ENCODE measurements around the gene BORCS6. TPM values are rescaled to one million over a fixed set of nuclear protein-coding genes. Genes with fewer than 3 reads are reported as not detected.

The BORCS6 gene
- total RNA-seq = 7.0 and 9.7 TPM in 2 replicates

GRCh38 chr17:8189711-8190477 lies at the start of gene BORCS6:
TSS of gene BORCS6 (minus strand) at chr17:8190180. CDS start at chr17:8190140, 40 bp downstream.

DNA sequence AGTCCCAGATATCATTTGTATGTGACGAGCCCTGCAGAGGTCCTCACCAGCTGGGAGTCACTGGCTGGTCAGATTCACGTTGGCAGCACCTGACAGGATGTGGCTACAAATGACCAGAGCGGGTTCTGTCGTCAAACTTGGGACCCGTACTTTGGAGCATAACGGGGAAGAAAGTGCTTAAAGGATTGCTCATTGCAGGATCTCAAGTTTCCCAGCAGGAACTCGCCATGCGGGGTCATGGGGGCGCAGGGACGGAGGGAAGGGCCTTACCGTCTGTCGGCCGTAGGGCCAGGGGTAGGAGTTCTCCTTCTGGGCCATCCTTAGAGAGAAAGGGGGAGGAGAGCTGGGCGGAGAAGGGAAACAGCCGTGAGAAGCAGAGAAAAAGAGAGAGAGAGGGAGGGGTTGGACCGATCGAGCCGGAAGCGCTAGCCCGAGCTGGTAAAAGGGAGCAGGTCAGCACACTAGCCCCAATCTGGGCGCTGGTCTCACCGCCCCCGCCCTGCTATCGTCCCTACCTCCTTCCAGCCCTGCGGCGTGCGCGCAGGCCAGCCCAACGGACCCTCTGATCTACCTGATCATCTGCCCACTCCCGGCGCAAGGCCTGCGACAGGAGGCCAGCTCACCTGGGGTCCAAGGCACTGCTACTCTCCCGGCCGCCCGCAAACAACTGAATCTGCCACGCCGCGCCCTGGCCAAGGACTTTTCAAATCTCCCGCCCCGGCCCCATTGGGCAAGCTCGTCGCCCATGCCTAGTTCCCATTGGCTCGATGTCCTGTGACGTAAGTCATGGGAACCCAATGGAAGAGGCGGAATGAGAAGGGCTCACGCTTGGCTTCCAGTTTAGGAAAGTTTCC lies 20.2 kb upstream of the BORCS6 start, which contains the start of gene AURKB:
AURKB (minus strand) TSS at position 669 of the 854 bp plus-strand sequence; CDS start at position 318, 351 bp downstream.

DNA sequence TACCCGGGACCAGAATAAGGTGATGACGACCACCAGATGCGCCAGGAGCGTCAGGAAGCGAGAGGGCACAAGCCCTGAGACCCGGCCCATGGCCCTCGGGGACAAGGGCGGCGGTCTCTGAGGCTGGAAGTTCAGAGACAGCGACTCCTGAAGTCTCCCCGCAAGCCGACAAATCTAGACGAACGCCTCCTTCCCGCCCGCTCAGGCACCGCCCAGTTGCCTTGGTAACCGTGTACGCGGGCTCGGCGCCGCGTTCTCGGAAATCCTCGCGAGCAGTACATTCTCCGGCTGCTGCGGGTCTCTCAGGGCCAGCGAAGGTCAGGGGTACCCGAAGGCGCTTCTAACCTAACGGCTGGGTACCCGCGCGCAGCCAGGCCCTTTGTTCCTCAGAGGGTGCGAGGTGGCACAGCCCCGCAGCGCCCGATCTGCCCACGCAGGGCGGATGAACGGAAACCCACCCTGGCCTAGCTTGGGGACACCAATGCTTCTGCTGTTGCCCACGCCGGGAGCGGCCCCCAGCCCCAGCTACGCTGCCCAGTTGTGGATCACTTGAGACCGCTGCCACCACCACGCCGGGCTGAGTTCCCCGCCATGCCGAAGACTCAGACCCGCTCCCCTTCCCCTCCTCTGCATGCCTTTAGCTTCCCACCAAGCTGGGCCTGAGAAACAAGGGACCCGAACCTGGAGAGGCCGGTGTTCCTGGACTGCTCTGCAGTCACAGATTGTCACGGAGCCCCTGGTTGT lies 13.6 kb downstream of the BORCS6 start, which contains the start of gene TMEM107:
TMEM107 (minus strand) TSS at position 184 of the 744 bp plus-strand sequence; CDS start at position 90, 94 bp downstream.

DNA sequence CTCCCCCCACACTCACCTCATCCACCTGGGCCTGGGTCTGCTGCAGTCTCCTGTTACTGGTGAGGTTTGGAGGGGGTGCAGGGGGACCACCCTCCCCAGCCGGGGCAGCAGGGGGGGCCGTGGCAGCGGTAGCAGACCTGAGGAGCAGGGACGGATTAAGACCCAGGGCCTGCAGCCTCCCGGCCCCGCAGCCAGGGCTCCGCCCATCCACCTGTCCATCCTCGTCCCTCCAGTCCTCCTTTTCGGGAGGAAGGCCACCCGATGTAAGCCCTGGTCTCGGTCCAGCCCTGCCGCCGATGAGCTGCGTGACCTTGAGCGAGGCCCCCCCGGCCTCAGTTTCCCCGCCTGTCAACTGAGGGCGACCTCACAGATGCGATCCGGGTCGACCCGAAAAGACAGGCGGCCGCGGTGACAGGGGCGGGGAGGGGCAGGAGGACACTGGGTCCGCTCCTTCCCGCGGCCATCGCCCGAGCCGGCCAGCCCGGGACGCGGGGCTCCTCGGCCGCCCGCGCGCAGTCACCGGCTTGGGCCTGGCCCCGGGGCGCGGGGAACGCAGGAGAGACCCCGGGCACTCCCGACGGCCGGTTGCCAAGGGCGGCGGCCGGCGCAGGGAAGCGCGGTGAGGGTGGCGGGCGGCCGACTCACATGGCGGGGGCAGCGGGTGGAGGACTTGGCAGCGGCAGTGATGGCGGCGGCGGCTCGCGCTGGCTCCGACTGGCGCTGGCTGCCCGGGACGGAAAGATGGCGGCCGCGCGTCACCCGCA lies 27.6 kb downstream of the BORCS6 start, which contains the start of gene VAMP2:
VAMP2 (minus strand) TSS at position 716 of the 764 bp plus-strand sequence; CDS start at position 647, 69 bp downstream.

GRCh38 chr17:8152112-8152775 lies 37.7 kb downstream of the BORCS6 start, which contains the start of gene PER1:
TSS of gene PER1 (minus strand) at chr17:8152404. CDS start at chr17:8150706, 1,698 bp downstream.

Other genes with a start within 250 kb of the BORCS6 start
- 0.12 TPM in 1 of 2 replicates, not detected in the other for gene GUCY2D, start 187.6 kb downstream of the BORCS6 start, total RNA-seq
- gene ALOX15B, start 151.1 kb downstream of the BORCS6 start, total RNA-seq = 0.85 TPM in 1 of 2 replicates, not detected in the other
- gene ALOX12B, start 102.5 kb downstream of the BORCS6 start, total RNA-seq = not detected in 2 replicates
- not detected in 2 replicates for gene ALOXE3, start 71.7 kb downstream of the BORCS6 start, total RNA-seq
- 0.26 and 0.35 TPM in 2 replicates for gene HES7, start 66.1 kb downstream of the BORCS6 start, total RNA-seq
- gene PER1, start 37.8 kb downstream of the BORCS6 start, total RNA-seq = 45.6 and 51.1 TPM in 2 replicates
- 6.0 and 10.8 TPM in 2 replicates for gene VAMP2, start 27.2 kb downstream of the BORCS6 start, total RNA-seq
- 9.6 and 16.7 TPM in 2 replicates for gene TMEM107, start 13.8 kb downstream of the BORCS6 start, total RNA-seq
- gene AURKB, start 20.4 kb upstream of the BORCS6 start, total RNA-seq = 0.47 and 0.94 TPM in 2 replicates
- gene CTC1, start 57.9 kb upstream of the BORCS6 start, total RNA-seq = 1.5 and 2.5 TPM in 2 replicates
- 13.9 and 28.4 TPM in 2 replicates for gene PFAS, start 59.1 kb upstream of the BORCS6 start, total RNA-seq
- 18.6 and 21.1 TPM in 2 replicates for gene RANGRF, start 98.5 kb upstream of the BORCS6 start, total RNA-seq
- 0.12 and 1.3 TPM in 2 replicates for gene SLC25A35, start 105.2 kb upstream of the BORCS6 start, total RNA-seq
- 0.23 and 11.7 TPM in 2 replicates for gene ARHGEF15, start 120.1 kb upstream of the BORCS6 start, total RNA-seq
- gene ODF4, start 149.7 kb upstream of the BORCS6 start, total RNA-seq = not detected in 2 replicates
- 3,884 and 6,062 TPM in 2 replicates for gene RPL26, start 193.0 kb upstream of the BORCS6 start, total RNA-seq
- not detected in 2 replicates for gene RNF222, start 207.6 kb upstream of the BORCS6 start, total RNA-seq
- gene NDEL1, start 245.7 kb upstream of the BORCS6 start, total RNA-seq = 48.2 and 57.9 TPM in 2 replicates